Measurements from ENCODE around the gene COPS4.

DNA sequence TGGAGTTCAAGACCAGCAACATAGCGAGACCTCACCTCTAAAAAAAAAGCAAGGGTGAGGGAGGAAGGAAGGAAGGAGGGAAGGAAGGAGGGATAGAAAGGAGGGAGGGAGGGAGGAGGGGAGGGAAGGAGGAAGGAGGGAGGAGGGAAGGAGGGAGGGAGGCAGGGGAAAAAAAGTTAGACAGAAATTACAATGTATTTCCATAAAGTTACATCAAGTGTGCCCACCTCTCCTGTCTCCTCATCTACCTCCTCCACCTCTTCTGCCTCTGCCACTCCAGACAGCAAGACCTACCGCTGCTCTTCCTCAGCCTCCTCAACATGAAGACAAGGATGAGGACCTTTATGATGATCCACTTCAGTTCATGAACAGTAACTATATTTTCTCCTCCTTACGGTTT lies 32.7 kb upstream of the COPS4 start:
- TF ChIP-seq, protein P1, sequence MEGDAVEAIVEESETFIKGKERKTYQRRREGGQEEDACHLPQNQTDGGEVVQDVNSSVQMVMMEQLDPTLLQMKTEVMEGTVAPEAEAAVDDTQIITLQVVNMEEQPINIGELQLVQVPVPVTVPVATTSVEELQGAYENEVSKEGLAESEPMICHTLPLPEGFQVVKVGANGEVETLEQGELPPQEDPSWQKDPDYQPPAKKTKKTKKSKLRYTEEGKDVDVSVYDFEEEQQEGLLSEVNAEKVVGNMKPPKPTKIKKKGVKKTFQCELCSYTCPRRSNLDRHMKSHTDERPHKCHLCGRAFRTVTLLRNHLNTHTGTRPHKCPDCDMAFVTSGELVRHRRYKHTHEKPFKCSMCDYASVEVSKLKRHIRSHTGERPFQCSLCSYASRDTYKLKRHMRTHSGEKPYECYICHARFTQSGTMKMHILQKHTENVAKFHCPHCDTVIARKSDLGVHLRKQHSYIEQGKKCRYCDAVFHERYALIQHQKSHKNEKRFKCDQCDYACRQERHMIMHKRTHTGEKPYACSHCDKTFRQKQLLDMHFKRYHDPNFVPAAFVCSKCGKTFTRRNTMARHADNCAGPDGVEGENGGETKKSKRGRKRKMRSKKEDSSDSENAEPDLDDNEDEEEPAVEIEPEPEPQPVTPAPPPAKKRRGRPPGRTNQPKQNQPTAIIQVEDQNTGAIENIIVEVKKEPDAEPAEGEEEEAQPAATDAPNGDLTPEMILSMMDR (IDR thresholded peaks at IDR 0.05 in 4 of 5, conservative IDR thresholded peaks at IDR 0.05 in 1 of 5) = no peak
- no peak for TF ChIP-seq POLR2A (IDR thresholded peaks at IDR 0.05)
